NCI-H2081 (cell line): ENCODE data around the gene PEX11B.
"Not testable (repeated sequence)": the region's sequence is repeated elsewhere in the genome, so short reads cannot be mapped to it uniquely, and the experiment has no call there.

Experiments
- DNase-seq, 2 experiments: peaks; one replicate each; lab custom pipeline; 2025; lab: John Stamatoyannopoulos, UW

The PEX11B gene

DNA sequence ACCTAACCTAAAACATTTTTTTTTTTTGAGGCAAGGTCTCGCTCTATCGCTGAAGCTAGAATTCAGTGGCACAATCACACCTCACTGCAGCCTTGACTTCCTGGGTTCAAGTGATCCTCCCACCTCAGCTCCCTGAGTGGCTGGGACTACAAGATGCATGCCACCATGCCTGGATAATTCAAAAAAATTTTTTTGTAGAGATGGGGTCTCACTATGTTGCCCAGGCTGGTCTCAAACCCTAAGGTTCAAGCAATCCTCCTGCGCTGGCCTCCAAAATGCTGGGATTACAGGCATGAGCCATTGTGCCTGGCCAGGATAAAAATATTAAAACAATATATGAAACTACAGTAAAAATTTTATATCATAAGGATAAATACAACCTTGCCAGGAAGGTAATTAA is 34.4 kb upstream of the PEX11B start:
- DNase-seq, result no peak

- no peak for DNase-seq
Observed at GRCh38 chr1:145951526-145951925, 33.0 kb upstream of the PEX11B start.

- DNase-seq, result no peak
Observed at GRCh38 chr1:145949219-145949618, 30.7 kb upstream of the PEX11B start.

- DNase-seq, result no peak
Observed at GRCh38 chr1:145947551-145947950, 29.0 kb upstream of the PEX11B start.

GRCh38 chr1:145946477-145946986 is 28.0 kb upstream of the PEX11B start:
- no peak for DNase-seq

DNA sequence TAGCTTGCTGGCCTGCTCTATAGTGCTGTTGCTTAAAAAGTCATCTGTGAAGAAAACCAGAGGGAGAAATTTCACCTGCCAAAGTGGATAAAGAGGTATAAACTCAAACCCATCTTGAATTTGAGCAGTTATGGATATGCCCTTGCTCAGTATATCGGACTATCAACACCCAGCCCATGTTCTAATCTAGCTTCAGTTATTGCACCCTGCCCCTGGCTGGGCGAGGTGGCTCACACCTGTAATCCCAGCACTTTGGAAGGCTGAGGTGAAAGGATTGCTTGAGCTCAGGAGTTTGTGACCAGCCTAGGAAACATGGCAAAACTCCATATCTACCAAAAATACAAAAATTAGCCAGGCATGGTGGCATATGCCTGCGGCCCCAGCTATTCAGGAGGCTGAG is 26.0 kb upstream of the PEX11B start:
- DNase-seq, result no peak

DNA sequence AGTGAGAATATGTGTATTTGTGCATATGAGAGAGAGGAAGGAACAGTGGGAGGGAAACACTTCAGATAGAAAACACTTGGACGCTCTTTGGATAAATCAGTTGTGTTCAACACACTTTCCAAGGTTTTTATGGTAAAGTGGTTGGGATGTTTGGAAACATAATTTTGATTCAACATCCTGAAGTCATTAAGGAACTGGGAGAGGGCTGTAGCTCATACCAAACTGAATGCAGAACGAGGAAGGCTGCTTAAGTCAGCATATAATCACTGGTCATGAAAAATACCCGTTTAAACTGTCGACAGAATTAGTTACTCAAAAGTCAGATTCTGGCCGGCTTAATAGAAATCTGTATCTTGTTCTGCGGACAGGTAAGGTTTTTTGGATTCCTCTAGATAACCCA is 24.4 kb upstream of the PEX11B start:
- DNase-seq, result no peak

- DNase-seq, result no peak
Observed at GRCh38 chr1:145942405-145942804, 23.9 kb upstream of the PEX11B start.

DNA sequence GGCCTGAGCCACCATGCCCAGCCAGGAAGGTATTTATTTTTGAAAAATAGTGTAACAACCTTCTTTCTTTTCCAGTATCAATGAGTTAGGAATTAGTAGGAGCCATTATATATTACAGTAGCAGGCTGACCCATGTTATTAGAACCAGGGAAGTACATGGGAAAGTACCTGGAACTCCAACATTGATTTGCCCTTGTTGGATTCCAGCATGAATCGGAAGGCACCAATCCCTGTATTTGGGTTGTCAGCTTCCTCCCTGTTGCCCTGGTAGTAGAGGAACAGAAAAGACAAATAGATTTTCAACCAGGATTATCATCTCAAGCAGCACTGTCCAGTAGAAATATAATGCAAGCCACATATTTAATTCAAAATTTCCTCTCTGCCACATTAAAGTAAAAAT is 18.9 kb upstream of the PEX11B start:
- no peak for DNase-seq

- no peak for DNase-seq
Observed at GRCh38 chr1:145936247-145936646, 17.7 kb upstream of the PEX11B start.

GRCh38 chr1:145935708-145936107 is 17.2 kb upstream of the PEX11B start:
- DNase-seq, result no peak

GRCh38 chr1:145932522-145933009 is 14.0 kb upstream of the PEX11B start:
- DNase-seq, result not testable (repeated sequence)

GRCh38 chr1:145927916-145928643 is 9.6 kb upstream of the PEX11B start:
- no peak for DNase-seq

DNA sequence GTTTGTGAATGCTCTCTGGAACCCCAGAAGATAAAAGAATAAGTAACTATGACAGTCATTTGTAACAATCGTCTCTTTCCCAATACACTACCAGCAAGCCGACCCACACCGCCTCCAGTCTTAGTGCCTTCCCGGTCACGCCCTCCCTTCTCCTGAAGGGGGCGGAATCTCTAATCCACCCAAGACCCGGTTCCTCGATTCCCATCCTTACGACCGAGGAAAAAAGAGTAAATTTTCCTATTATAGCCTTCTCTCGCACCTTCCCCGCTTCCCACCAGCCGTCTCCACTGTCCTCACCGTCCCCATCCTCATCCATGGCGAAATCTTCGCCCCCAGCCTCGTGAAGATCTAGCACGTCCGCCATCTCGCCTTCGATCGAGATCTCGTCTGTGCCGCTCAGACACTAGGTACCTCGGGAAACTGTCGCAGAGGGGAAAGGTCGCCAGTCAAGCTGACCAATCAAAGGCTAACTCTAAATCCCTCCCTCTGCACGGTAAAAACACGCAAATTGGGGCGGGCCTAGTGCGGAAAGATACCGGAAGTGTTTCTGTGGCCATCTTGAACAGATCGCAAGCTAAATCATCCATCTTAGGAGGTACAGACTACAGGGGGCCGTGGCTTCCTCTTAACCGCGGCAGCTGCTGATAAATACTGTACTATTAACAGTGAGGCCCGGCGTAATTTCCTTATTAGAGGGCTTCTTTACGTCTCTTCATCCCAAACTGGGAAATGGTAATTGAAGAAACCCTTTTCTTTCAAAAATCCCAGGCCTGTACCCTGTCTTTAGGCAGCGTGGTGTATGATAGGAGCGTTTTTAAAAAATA is 8.8 kb upstream of the PEX11B start, which contains the start of gene RBM8A:
Gene RBM8A (minus strand): TSS at position 422 of the 824 bp plus-strand sequence. CDS start 58 bp downstream, at position 364.
- peak; percentile 99 to 100 for DNase-seq

DNA sequence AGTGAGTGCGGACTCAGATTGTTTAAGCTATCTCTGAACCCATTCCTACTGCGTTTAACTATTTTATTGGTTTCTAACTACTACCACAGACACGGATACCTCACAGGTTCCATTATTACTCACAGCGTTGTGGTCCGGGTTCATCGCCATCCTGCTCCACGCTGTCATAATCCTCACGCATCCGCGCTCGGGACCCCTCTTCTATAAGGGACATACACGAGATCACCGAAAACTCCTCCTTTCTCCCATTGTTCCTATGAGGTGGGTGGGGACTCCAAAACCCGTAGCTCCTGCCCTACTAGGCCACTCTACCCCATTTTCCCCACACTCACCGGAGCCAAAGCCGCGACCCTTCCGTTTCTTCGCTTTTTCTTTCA is 8.2 kb upstream of the PEX11B start:
- peak; percentile 35 to 48 for DNase-seq

DNA sequence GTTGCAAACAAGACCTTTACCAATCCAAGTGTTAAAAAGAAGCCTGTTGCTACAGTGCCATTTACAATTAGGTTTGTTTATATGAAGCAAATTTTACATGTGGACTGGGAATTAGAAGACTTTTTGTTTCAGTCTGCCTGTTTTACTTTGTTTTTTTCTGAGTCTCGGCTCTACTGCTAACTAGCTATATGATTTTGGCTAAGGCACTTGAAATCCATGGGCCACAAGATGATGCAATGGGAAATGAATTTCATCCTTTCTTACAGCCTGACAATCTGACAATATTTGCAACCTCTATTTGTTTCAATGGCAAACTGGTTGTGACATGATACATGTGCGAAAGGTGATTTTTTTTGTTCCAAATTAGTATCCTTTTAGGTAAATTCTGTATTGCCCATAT is 3.7 kb upstream of the PEX11B start:
- no peak for DNase-seq

- not testable (repeated sequence) for DNase-seq
Observed at GRCh38 chr1:145920297-145920696, 1.8 kb upstream of the PEX11B start.

GRCh38 chr1:145918992-145919939 is 749 bp upstream of the PEX11B start:
- DNase-seq, result peak in 1 of 2 experiments; percentile 50

- no peak for DNase-seq
Observed at GRCh38 chr1:145917595-145917994, 922 bp downstream of the PEX11B start.

GRCh38 chr1:145916745-145917144 is 1.8 kb downstream of the PEX11B start:
- DNase-seq, result no peak

DNA sequence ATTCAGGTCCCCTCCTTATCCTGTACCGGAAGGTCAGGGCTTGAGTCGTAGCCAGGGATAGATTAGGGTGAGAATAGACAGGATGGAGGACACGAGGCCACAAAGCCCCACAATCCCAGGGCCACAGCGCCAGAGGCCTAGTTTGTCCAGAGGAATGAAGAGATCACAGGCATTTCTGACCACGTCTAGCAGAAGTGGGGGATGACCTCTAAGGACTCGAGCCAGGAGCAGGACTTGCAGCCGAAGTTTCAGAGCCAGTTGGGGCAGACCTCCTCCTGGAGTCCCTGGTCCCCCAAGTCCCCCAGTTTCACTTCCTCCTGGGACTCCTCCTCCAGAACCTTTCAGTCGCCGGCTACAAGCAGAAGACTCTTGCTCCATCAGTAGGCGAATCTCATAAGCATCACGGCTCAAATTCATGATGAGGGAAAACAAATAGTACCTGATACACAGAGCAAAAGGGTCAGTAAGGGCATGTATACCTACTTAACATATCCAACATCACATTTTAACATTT is 6.3 kb downstream of the PEX11B start:
- DNase-seq, result no peak
